GM19455 (cell line): ENCODE measurements around the gene SULT1C2.
"Not testable (repeated sequence)": the region's sequence is repeated elsewhere in the genome, so short reads cannot be mapped to it uniquely, and the experiment has no call there.

Experiments
- ATAC-seq: cut with Tn5 transposase; IDR thresholded peaks from one replicate; pipeline ENCODE4 v1.9.1; 2021; ENCODE audit not compliant: unreplicated experiment

SULT1C2 gene

GRCh38 chr2:108348816-108349570, 60.3 kb downstream of the SULT1C2 start:
- no peak for ATAC-seq

- ATAC-seq, result no peak
Observed at GRCh38 chr2:108349571-108349928, 60.9 kb downstream of the SULT1C2 start.

GRCh38 chr2:108351889-108352288, 63.2 kb downstream of the SULT1C2 start:
- no peak for ATAC-seq

GRCh38 chr2:108354136-108354535, 65.4 kb downstream of the SULT1C2 start:
- no peak for ATAC-seq

GRCh38 chr2:108355906-108356734, 67.4 kb downstream of the SULT1C2 start:
- no peak for ATAC-seq

- ATAC-seq, result not testable (repeated sequence)
Observed at GRCh38 chr2:108359336-108359735, 70.6 kb downstream of the SULT1C2 start.
